HFF-Myc (cell line): Measurements from ENCODE around the gene SLC12A3.

Source experiments
- DNase-seq: peaks from one replicate; pipeline ENCODE4 v3.0.0-alpha.2; 2011; ENCODE audit warnings: low read depth; ENCODE audit errors: extremely low read depth
- H3K4me3 ChIP-seq: replicated peaks from 2 replicates; pipeline ENCODE4 v1.5.1; 2011; ENCODE audit warnings: low read depth, mild to moderate bottlenecking, control low read depth, low read length
- TF ChIP-seq, protein P1 (sequence below): IDR thresholded peaks from 2 replicates; pipeline ENCODE4 v1.5.1; 2012; ENCODE audit warnings: mild to moderate bottlenecking, low read depth, low read length, control low read depth; ENCODE audit errors: missing control alignments

Gene SLC12A3

GRCh38 chr16:56910654-56911539 is 45.9 kb downstream of the SLC12A3 start:
- no peak overlapping the region for H3K4me3 ChIP-seq
- TF ChIP-seq, protein P1, sequence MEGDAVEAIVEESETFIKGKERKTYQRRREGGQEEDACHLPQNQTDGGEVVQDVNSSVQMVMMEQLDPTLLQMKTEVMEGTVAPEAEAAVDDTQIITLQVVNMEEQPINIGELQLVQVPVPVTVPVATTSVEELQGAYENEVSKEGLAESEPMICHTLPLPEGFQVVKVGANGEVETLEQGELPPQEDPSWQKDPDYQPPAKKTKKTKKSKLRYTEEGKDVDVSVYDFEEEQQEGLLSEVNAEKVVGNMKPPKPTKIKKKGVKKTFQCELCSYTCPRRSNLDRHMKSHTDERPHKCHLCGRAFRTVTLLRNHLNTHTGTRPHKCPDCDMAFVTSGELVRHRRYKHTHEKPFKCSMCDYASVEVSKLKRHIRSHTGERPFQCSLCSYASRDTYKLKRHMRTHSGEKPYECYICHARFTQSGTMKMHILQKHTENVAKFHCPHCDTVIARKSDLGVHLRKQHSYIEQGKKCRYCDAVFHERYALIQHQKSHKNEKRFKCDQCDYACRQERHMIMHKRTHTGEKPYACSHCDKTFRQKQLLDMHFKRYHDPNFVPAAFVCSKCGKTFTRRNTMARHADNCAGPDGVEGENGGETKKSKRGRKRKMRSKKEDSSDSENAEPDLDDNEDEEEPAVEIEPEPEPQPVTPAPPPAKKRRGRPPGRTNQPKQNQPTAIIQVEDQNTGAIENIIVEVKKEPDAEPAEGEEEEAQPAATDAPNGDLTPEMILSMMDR: no peak
- DNase-seq: no peak

DNA sequence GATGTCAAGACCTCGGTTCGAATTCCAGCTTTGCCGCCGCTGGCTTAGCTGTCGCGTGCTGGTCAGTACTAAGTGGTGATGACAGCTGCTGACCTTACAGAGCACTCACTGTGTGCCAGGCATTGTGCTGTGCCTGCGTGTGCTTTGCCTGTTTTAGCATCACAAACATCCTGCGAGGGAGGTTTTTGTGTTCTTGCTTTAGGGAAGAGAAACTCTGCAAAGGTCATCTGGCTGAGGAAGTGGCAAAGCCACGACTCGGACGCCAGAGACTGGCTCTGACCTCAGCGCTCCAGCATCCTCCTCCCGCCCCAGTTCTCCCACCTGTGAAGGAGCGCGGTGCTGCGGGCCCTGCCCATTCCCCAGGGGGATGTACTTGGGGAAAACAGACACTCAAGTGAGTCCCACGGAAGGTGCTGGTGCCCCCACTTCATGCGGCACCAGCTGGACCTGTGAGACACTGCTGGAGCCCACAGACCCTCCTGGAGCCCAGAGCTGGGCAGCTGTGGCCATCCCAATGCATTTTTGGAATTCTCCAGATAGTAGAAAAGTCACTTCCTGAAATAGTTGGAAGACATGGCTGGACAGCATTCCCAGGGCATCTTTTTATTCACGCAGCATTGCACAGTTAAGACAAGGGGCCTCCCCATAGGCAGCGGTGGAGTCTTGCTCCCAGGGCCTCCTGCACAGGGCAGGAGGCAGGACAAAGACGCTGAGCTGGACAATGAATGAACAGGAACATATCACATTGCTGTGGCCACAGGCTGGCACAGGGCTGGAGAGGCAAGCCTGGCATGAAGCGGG is 47.0 kb downstream of the SLC12A3 start:
- no peak overlapping the region for H3K4me3 ChIP-seq
- TF ChIP-seq, protein P1: no peak
- no peak for DNase-seq

GRCh38 chr16:56912746-56913708 is 48.0 kb downstream of the SLC12A3 start:
- no peak overlapping the region for H3K4me3 ChIP-seq
- TF ChIP-seq, protein P1: no peak
- DNase-seq: no peak

DNA sequence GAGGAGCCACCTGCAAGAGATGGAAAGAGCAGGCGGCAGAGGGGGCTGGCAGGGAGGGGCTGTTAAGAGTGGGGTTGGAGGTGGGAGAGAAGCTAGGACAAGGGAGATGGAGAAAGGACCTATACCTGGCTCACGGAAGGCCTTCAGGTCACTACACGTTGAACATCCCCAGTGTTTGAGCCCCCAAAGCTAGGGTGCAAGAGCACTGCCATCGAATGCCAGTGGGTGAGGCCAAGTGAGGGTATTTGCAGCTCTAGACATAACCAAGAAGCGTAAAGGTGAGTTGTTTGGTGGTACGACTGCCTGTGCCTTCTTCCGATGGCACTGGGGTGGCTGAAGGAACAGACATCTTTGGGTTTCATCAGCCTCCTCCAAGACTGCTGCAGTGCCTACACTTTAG is 49.9 kb downstream of the SLC12A3 start:
- H3K4me3 ChIP-seq: no peak overlapping the region
- TF ChIP-seq, protein P1: no peak
- no peak for DNase-seq

DNA sequence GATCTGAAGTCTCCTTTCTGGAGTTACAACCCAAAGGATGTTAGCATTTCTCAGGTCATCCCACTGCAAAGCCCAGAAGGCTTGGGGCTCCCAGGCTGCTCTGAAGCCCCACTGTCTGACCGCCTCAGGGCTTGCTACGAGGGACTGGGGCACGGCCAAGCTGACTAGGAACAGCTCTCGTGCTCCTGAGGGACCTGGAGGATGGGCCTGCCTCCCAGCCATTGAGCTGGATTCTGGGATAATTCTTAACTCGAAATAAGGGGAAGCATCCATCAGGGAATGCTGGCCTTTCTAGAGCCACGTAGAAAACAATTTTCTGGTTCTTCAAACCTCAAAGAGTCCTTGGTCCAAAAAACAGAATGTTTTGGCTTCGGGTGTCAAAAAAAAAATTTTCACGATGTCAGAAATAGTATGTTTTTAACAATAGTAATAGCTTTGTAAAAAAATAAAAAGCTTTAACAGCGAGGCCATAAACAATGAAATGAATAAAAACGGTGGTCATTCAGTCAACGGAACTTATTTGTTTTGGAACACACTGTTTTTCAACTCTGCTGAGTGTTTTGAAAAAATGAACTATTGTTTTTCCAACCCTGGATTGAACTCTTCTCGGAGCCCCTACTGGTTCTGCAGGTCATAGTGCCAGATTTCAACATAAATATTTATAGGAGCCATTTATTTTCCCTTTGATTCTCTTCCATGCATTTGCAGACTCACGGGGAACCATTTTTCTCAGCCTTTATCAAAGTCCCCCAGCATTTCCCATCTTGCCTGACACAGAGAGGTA is 50.5 kb downstream of the SLC12A3 start:
- DNase-seq: no peak
- TF ChIP-seq, protein P1: no peak
- no peak overlapping the region for H3K4me3 ChIP-seq
